BLaER1 (cell line): Measurements from ENCODE around the gene R3HDM2.

Source experiments
- H3K27ac ChIP-seq: shearing (Covaris generic); formaldehyde crosslinking; 2 replicates; pipeline ENCODE4 v1.8.1; 2022
- H3K27me3 ChIP-seq: shearing (Covaris generic); formaldehyde crosslinking; 2 replicates; pipeline ENCODE4 v1.8.1; 2022
- H3K36me3 ChIP-seq: shearing (Covaris generic); formaldehyde crosslinking; 2 replicates; pipeline ENCODE4 v1.8.1; 2022
- H3K4me1 ChIP-seq: shearing (Covaris generic); formaldehyde crosslinking; 2 replicates; pipeline ENCODE4 v1.8.1; 2022
- H3K4me2 ChIP-seq: shearing (Covaris generic); formaldehyde crosslinking; 2 replicates; pipeline ENCODE4 v1.8.1; 2022
- H3K4me3 ChIP-seq: shearing (Covaris generic); formaldehyde crosslinking; 2 replicates; pipeline ENCODE4 v1.8.1; 2022
- H3K9ac ChIP-seq: shearing (Covaris generic); formaldehyde crosslinking; 2 replicates; pipeline ENCODE4 v1.8.1; 2022
- H3K9me3 ChIP-seq: shearing (Covaris generic); formaldehyde crosslinking; 2 replicates; pipeline ENCODE4 v1.8.1; 2022
- H4K20me1 ChIP-seq: shearing (Covaris generic); formaldehyde crosslinking; 2 replicates; pipeline ENCODE4 v1.8.1; 2022
- Cebpa-rat ChIP-seq: shearing (Covaris generic); IDR thresholded peaks from 2 replicates; pipeline ENCODE4 v1.8.1; 2022

Gene R3HDM2

DNA sequence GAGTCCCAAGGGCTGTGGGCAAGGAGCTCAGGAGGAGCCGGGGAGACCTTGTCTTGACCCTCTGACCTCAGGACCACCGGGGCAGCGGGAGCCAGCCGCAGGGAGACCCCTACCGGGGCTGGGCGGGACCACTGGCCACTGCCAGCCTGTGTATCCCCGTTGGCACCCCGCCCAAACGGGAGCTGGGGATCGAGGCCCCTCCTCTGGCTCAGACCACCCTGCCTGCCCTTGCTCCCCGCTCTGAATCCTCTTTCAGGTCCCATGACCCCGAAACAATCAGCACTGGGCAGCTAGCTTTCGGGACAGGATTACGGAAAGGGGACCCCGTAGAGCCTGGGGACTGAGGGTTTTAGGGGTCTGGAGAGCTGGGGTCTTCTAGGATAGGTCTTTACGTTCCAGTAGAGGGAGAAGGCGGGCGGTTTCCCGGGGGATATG, 30.0 kb upstream of the R3HDM2 start:
- H3K4me1 ChIP-seq: peaks cover 53% of the 10 kb centered on the region
- peaks cover 20% of the 10 kb centered on the region for H3K27me3 ChIP-seq
- H3K4me2 ChIP-seq: peak overlapping the region; percentile 98
- no peaks in the 10 kb centered on the region for H3K36me3 ChIP-seq
- peak overlapping the region; percentile 30; the same call in 1 of the 2 replicates for H3K9ac ChIP-seq
- no peaks in the 10 kb centered on the region for H3K9me3 ChIP-seq
- peaks cover 7% of the 10 kb centered on the region for H4K20me1 ChIP-seq
- TF ChIP-seq Cebpa-rat: no peak
- peak overlapping the region; percentile 70 for H3K4me3 ChIP-seq
- H3K27ac ChIP-seq: no peak overlapping the region

DNA sequence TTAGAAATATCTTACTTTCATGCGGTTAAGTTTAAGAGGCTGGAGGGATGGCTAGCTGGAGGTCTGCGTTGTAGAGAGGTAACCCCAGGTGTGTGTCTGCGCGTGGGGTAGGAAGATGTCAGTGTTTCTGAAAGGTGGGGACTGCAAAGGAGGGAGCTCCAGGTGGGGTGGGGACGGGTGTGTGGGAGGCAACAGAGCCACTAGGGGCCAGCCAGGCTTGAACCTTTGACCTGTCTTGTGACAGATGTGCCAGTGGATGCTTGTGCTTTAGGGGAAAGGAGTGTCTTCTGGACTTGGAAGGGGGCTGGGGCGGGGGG, 29.6 kb upstream of the R3HDM2 start:
- peaks cover 20% of the 10 kb centered on the region for H3K27me3 ChIP-seq
- H3K9ac ChIP-seq: no peak overlapping the region
- peaks cover 54% of the 10 kb centered on the region for H3K4me1 ChIP-seq
- no peaks in the 10 kb centered on the region for H3K9me3 ChIP-seq
- no peaks in the 10 kb centered on the region for H3K36me3 ChIP-seq
- H3K27ac ChIP-seq: no peak overlapping the region
- peak overlapping the region; percentile 70 for H3K4me3 ChIP-seq
- H3K4me2 ChIP-seq: peak overlapping the region; percentile 98
- no peak for TF ChIP-seq Cebpa-rat
- peaks cover 7% of the 10 kb centered on the region for H4K20me1 ChIP-seq

DNA sequence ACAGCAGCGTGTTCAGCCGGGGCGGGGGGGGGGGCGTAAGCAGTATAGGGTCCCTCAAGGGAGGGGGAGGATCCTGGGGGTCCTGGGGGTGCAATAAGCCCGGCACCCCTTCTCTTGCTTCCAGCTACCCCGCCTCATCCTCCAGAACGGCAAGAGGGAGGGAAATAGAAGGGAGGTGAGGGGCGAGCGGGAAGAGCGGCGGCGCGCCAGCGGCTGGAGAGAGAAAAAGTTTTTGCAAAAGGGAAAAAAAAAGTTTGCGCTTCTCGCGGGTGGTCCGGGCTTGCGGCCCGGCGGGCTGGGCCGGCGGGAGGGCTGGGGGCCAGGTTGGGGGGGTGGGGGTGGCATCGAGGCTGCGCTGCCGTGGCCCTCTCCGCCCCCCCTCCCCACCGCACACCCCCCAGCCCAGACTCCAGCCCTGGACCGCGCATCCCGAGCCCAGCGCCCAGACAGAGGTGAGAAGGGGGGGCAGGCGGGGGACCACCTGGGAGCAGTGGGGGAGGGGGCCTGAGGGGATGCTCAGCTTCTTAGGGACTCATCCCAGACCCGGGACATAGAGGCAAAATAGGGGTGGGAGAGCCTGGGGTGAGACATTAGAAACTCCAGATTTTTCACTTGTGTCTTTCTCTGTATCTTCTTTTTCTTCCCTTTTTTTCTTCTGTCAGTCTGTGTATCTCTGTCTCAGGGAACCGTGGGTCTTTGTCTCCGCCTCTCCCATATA, 29.1 kb upstream of the R3HDM2 start, which contains the start of gene GLI1:
Gene GLI1, plus strand, starts transcription at position 36 of the 718 bp plus-strand sequence. CDS start 3,907 bp downstream, outside the sequence.
- Histone ChIP-seq H3K36me3 (no peaks in the 10 kb centered on the region), H3K9me3 (no peaks in the 10 kb centered on the region), H4K20me1 (peaks cover 7% of the 10 kb centered on the region), H3K4me1 (peaks cover 56% of the 10 kb centered on the region), H3K9ac (peak within 1 kb of the TSS; percentile 72), H3K4me2 (peak within 1 kb of the TSS; percentile 98), H3K27me3 (peaks cover 20% of the 10 kb centered on the region), H3K27ac (peak within 1 kb of the TSS; percentile 77), H3K4me3 (peak within 1 kb of the TSS; percentile 70)
- no peak for TF ChIP-seq Cebpa-rat

DNA sequence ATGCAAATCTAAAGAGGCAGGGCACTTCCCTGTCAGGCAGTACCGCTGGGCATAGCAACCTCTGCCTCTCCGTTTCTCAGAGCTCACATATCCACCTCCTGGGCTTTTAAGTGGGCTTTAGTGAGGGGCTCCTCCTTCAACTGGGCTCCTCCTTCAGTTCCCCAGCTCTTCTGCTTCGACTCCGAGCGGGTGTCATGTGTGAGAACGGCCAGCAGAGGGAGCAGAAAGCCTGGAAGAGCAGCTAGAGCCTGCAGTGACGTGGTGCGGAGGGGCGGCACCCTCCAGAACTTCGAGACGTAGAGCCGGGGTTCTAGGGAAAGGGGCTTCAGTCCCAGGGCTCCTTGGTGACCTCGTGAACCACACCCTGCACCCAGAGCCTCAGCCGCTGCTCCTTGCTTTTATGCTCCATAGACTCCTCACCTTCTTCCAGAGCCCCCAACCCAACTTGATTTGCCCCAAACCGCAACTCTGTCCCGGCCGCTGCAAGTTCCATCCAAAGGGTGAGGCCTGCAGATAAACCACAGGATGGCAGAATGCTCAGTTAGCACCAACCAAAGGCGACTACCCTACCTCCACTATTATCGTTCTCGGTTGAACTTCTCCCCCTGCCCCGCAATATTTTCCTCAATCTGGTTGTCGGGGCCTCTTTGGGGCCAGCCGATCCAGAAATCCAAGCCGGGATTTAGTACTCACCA, 28.4 kb upstream of the R3HDM2 start:
- Histone ChIP-seq H3K4me2 (peak overlapping the region; percentile 79), H3K9me3 (no peaks in the 10 kb centered on the region), H3K4me1 (peaks cover 64% of the 10 kb centered on the region), H3K27me3 (peaks cover 20% of the 10 kb centered on the region), H3K27ac (peak overlapping the region; percentile 77), H3K9ac (peak overlapping the region; percentile 72), H3K36me3 (no peaks in the 10 kb centered on the region), H3K4me3 (peak overlapping the region; percentile 70), H4K20me1 (peaks cover 7% of the 10 kb centered on the region)
- no peak for TF ChIP-seq Cebpa-rat

DNA sequence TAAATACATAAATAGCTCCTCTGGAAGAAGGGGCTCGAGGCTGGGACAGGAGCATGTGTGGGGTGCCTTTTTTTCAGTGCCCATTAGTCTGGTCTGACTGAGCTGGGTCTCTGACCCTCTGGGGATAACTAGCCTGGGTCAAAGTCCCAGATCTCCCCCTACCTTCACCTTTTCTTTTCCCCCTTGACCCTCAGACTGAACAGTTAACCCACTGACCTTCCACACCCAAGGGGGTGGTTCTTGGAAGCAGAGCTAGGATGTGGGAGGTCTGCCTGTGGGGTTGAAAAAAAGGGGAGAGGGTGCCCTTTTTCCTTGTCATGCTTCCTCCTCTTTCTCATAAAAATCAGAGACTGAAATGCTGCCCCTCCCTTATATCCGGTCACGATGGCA, 27.8 kb upstream of the R3HDM2 start:
- H3K36me3 ChIP-seq: no peaks in the 10 kb centered on the region
- H3K27ac ChIP-seq: peak overlapping the region; percentile 77
- H3K4me2 ChIP-seq: peak overlapping the region; percentile 79
- peak overlapping the region; percentile 70 for H3K4me3 ChIP-seq
- peaks cover 69% of the 10 kb centered on the region for H3K4me1 ChIP-seq
- no peaks in the 10 kb centered on the region for H3K9me3 ChIP-seq
- H4K20me1 ChIP-seq: peaks cover 7% of the 10 kb centered on the region
- peak overlapping the region; percentile 72 for H3K9ac ChIP-seq
- peaks cover 20% of the 10 kb centered on the region for H3K27me3 ChIP-seq
- TF ChIP-seq Cebpa-rat: no peak

DNA sequence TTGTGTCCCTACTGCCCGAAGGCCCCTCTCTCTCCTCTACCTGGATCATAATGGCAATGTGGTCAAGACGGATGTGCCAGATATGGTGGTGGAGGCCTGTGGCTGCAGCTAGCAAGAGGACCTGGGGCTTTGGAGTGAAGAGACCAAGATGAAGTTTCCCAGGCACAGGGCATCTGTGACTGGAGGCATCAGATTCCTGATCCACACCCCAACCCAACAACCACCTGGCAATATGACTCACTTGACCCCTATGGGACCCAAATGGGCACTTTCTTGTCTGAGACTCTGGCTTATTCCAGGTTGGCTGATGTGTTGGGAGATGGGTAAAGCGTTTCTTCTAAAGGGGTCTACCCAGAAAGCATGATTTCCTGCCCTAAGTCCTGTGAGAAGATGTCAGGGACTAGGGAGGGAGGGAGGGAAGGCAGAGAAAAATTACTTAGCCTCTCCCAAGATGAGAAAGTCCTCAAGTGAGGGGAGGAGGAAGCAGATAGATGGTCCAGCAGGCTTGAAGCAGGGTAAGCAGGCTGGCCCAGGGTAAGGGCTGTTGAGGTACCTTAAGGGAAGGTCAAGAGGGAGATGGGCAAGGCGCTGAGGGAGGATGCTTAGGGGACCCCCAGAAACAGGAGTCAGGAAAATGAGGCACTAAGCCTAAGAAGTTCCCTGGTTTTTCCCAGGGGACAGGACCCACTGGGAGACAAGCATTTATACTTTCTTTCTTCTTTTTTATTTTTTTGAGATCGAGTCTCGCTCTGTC, 26.1 kb upstream of the R3HDM2 start:
- Histone ChIP-seq H3K4me1 (peaks cover 77% of the 10 kb centered on the region), H3K4me3 (no peak overlapping the region)

DNA sequence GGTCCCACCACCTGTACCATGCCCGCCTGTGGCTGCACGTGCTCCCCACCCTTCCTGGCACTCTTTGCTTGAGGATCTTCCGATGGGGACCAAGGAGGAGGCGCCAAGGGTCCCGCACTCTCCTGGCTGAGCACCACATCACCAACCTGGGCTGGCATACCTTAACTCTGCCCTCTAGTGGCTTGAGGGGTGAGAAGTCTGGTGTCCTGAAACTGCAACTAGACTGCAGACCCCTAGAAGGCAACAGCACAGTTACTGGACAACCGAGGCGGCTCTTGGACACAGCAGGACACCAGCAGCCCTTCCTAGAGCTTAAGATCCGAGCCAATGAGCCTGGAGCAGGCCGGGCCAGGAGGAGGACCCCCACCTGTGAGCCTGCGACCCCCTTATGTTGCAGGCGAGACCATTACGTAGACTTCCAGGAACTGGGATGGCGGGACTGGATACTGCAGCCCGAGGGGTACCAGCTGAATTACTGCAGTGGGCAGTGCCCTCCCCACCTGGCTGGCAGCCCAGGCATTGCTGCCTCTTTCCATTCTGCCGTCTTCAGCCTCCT, 25.4 kb upstream of the R3HDM2 start:
- Histone ChIP-seq H3K36me3 (no peaks in the 10 kb centered on the region), H3K4me3 (peak overlapping the region; percentile 35; the same call in 1 of the 2 replicates), H4K20me1 (peaks cover 6% of the 10 kb centered on the region), H3K9ac (0 out of 2 replicates have a peak overlapping the region, but pooled peaks have one; percentile 42), H3K4me2 (peak overlapping the region; percentile 59), H3K27me3 (peaks cover 12% of the 10 kb centered on the region), H3K9me3 (no peaks in the 10 kb centered on the region), H3K27ac (peak overlapping the region; percentile 18; the same call in 1 of the 2 replicates), H3K4me1 (peaks cover 82% of the 10 kb centered on the region)
- no peak for TF ChIP-seq Cebpa-rat

More for the DNA sequence above, 26.1 kb upstream of the R3HDM2 start:
- H3K4me2 ChIP-seq: peak overlapping the region; percentile 59; the same call in 1 of the 2 replicates
- no peaks in the 10 kb centered on the region for H3K36me3 ChIP-seq
- no peak overlapping the region for H3K9ac ChIP-seq
- no peaks in the 10 kb centered on the region for H3K9me3 ChIP-seq
- no peak for TF ChIP-seq Cebpa-rat
- H3K27me3 ChIP-seq: peaks cover 17% of the 10 kb centered on the region
- no peak overlapping the region for H3K27ac ChIP-seq
- peaks cover 7% of the 10 kb centered on the region for H4K20me1 ChIP-seq

DNA sequence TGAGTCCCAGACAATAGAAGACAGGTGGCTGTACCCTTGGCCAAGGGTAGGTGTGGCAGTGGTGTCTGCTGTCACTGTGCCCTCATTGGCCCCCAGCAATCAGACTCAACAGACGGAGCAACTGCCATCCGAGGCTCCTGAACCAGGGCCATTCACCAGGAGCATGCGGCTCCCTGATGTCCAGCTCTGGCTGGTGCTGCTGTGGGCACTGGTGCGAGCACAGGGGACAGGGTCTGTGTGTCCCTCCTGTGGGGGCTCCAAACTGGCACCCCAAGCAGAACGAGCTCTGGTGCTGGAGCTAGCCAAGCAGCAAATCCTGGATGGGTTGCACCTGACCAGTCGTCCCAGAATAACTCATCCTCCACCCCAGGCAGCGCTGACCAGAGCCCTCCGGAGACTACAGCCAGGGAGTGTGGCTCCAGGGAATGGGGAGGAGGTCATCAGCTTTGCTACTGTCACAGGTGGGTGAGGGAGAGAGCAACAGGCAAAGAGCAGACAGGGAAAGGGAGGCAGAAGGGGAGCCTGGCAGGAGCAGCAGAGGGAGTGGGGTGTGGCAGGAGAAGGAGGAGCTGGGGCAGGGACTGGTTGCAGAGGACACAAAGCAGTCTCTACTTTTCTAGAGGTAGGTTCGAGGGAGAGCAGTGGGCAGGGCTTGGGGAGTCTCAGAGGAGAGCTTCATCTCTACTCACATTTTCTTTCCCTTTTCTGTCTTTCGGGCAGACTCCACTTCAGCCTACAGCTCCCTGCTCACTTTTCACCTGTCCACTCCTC, 24.7 kb upstream of the R3HDM2 start:
- Histone ChIP-seq H3K27me3 (peaks cover 5% of the 10 kb centered on the region; the same call in 1 of the 2 replicates), H4K20me1 (no peaks in the 10 kb centered on the region), H3K9ac (peak overlapping the region; percentile 42), H3K27ac (peak overlapping the region; percentile 69), H3K4me2 (peak overlapping the region; percentile 59), H3K9me3 (no peaks in the 10 kb centered on the region), H3K4me3 (peak overlapping the region; percentile 35; the same call in 1 of the 2 replicates), H3K4me1 (peaks cover 78% of the 10 kb centered on the region), H3K36me3 (no peaks in the 10 kb centered on the region)
- no peak for TF ChIP-seq Cebpa-rat
